GM19035 (cell line): ENCODE data around the gene ZCCHC24.

Experiments
- ATAC-seq: cut with Tn5 transposase; IDR thresholded peaks from one replicate; pipeline ENCODE4 v1.9.1; 2021; ENCODE audit not compliant: unreplicated experiment

The ZCCHC24 gene

DNA sequence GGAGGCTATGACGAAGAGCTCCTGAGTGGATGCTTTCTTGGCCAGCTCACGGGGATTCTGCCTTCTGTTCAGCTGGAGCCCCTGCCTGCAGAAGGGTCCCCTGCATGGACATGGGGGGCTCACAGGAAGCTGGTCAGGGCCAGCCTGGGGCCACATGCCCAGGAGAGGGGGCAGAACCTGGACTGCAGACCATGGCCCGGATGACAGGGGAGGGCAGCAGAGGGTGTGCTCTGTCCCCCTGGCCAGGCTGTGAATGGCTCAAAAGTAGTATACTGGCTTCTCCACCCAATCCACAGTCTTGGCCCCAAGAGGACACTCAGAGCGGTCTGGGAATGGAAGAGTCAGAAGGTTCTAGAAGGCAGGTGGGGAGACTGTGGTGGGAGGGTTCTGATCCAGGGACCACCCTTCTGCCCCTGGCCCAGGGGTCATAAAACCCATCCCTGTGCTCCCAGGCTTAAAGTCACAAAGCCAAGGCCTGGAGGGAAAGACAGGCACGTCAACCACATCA is 57.9 kb downstream of the ZCCHC24 start:
- no peak for ATAC-seq

- no peak for ATAC-seq
Measured at GRCh38 chr10:79386637-79387465, 58.6 kb downstream of the ZCCHC24 start.

- no peak for ATAC-seq
Measured at GRCh38 chr10:79385804-79386531, 59.5 kb downstream of the ZCCHC24 start.

DNA sequence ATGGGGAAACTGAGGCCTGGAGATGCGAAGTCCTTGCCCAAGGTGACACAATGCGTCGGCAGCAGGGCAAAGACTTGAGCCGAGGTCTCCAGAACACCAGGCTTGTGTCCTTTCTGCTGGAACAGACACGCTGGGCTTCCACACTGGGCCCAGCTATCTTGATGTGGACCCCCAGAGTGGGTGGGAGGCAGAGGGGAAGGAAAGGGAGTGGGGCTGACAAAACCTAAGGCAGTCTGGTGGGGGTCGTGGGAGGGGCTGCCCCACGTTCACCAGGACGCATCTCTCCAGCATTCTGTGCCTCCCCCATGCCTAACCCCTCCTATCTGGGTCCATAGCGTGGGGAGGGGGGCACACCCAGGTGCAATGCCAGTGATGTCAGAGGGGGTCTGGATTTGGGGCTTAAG is 60.0 kb downstream of the ZCCHC24 start:
- no peak for ATAC-seq

DNA sequence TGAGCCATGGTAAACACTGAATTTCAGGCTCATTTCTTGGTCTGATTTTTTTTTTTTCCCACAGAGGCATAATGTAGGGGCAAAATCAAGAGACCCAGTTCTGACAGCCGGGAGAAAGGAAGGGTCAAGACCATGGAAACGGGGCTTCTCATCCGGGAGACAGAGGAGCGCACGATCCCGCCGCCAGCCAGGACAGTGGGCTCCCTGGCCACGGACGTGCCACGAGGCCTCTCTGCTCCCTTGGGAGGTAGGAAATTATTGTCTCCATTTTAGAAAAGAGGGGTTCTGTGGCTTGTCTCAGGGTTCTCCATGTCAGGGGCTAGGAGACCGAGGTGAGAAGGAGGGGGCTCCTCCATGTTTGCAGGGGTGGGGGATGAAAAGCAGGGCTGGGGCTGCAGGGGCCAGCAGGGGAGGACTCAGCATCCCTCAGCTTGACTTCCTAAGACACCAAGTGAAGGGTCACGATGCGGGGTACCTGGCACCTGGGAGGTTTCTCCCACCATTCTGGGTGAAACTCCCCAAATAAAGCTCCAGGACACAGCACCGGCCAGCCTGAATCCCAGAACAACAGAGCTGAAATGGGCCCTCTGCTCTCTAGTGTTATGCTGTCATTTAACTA is 60.5 kb downstream of the ZCCHC24 start:
- no peak for ATAC-seq

DNA sequence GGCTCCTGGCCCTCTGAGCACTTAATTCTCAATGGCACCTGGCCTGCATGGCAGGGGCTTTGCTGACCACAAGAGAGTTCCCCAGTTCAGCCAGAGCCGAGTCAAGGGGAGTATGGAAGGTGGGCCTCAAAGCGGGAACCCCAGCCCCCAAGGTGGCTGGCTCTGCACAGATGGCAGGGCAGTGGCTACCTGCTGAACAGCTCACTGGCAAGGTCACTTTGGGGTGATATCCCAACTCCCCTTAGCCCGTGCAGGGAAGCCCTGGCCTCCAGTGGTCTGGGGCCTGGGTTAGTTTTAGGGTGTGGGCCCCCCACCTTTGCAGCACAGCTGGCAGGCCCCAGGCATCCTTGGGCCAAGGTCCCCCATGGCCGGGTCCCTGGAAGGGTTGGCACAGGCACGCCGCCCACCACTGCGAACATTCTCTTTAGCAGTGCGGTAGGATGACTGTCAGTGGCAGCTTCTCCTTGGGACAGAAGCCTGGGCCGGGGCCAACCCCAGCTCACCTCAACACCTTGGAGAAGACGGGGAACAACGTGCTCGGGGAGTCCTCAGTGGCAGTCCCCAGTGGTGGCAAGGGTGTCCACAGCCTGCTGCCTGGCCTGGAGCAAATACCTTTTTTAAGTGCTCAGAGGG is 61.3 kb downstream of the ZCCHC24 start:
- no peak for ATAC-seq

- no peak for ATAC-seq
Measured at GRCh38 chr10:79382491-79382941, 62.9 kb downstream of the ZCCHC24 start.

- ATAC-seq, result no peak
Measured at GRCh38 chr10:79381804-79382221, 63.6 kb downstream of the ZCCHC24 start.

- no peak for ATAC-seq
Measured at GRCh38 chr10:79380946-79381721, 64.3 kb downstream of the ZCCHC24 start.

DNA sequence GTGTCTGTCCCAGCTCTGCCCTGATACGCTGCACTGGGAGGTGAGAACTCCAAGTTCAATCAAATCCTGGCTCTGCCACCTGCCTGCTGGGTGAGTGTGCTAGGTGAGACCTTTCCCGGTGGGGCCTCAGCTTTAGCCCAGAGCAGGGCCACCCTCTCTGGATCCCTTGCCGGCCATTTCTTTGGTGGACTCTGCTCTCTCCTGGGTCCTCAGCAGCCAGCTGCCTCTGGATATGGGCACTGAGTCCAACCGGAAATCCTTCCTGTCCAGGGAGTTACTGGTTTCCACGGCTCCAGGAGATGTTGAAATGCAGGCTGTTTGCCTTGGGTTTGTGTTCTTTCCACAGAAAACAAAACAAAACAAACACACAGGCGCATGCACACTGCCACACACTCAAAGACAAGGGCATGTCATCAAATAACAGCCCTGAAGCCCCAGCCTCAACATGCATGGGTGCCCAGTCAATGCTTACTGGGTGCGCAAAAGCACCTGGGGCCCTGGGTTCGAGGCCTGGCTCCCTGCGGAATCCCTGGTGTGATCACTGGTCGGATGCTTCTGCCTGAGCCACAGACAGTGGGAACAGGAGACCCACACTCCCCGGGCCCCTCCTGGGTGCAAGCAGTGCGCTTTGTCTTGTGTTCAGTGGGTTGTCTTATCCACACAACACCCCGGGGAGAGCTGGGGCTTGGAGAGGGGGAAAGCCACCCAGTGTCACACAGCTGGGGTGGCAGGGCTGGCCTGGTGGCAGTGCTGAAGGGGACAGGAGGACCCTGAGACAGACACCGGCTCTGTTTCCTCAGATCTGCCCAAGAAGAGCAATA is 65.1 kb downstream of the ZCCHC24 start:
- ATAC-seq, result no peak

GRCh38 chr10:79379512-79380124 is 65.8 kb downstream of the ZCCHC24 start:
- ATAC-seq, result no peak

DNA sequence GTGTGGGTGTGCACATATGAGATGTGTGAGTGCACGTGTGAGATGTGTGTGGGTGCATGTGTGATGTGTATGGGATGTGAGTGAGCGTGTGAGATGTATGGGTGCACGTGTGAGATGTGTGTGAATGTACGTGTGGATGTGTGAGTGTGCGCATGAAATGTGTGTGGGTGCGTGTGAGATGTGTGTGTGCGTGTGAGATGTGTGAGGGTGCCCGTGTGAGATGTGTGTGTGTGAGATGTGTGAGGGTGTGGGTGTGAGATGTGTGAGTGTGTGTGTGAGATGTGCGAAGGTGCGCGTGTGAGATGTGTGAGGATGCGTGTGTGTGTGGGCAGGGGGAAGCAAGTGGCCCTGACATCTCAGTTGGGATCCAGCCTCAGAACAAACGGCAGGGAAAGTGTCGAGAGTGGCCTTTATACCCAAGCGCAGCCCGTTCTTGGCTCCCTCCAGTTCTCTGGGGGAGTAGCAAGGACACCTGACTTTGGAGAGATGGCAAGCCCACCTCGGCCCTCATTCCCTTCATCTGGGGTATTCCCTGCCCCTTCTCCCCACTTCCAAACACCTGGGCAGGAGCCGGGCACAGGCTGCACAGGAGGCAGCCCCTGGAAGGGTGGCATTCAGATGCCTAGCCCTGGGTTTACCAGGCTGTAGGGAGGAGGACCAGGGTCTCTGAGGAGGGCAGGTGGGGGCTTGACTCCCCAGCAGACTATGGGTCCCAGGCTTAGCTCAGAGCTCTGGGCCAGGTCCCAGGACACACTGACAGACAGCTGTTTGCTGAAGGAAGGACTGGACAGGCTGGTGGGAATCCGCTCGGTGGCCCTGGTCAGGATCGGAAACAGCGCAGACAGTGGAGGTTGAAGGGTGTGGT is 66.5 kb downstream of the ZCCHC24 start:
- ATAC-seq, result no peak

GRCh38 chr10:79378383-79378646 is 67.1 kb downstream of the ZCCHC24 start:
- ATAC-seq, result no peak

DNA sequence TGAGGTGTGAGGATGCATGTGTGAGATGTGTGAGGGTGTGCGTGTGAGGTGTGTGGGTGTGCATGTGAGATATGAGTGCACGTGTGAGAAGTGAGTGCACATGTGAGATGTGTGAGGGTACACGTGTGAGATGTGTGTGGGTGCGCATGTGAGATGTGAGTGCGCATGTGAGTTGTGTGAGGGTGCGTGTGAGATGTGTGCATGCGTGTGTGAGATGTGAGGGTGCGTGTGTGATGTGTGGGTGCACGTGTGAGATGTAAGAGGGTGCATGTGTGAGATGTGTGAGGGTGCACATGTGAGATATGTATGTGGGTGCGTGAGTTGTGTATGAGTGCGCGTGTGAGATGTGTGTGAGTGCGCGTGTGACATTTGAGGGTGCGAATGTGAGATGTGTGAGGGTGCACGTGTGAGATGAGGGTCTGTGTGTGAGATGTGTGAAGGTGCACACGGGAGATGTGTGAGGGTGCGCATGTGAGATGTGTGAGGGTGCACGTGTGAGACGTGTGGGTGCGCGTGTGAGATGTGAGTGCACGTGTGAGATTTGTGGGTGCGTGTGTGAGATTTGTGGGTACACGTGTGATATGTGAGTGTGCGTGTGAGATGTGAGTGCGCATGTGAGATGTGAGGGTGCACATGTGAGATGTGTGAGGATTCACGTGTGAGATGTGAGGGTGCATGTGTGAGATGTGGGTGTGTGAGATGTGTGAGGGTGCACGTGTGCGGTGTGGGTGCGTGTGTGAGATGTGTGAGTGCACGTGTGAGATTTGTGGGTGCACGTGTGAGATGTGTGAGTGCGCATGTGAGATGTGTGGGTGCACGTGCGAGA is 67.7 kb downstream of the ZCCHC24 start:
- no peak for ATAC-seq

- ATAC-seq, result no peak
Measured at GRCh38 chr10:79376751-79377556, 68.5 kb downstream of the ZCCHC24 start.

GRCh38 chr10:79376078-79376628 is 69.3 kb downstream of the ZCCHC24 start:
- ATAC-seq, result no peak
